Central memory CD8-positive, alpha-beta T cell (primary cell): ENCODE data around the gene EPB41L4B.
"Not testable (repeated sequence)": the region's sequence is repeated elsewhere in the genome, so short reads cannot be mapped to it uniquely, and the experiment has no call there.

ENCODE experiments used
- ATAC-seq: fragments of 150-1000 bp; cut with Tn5 transposase; replicated peaks from 2 replicates; pipeline ENCODE4 v1.10.0; 2022; ENCODE audit warnings: mild to moderate bottlenecking, moderate FRiP score, moderate number of reproducible peaks; ENCODE audit not compliant: poor library complexity, severe bottlenecking; ENCODE audit errors: extremely low read depth
- DNase-seq, 2 donors: peaks; one replicate each; pipeline ENCODE4 v3.0.0; 2021; ENCODE audit warnings: low spot score in 2 of 2
- H3K27ac Mint-ChIP-seq: one replicate; pipeline ENCODE4 v1.8.0; 2022; ENCODE audit warnings: low read depth, mild to moderate bottlenecking, moderate library complexity, mixed read lengths
- H3K27me3 Mint-ChIP-seq: one replicate; pipeline ENCODE4 v1.8.0; 2022; ENCODE audit warnings: mixed read lengths
- H3K36me3 Mint-ChIP-seq: one replicate; pipeline ENCODE4 v1.8.0; 2022; ENCODE audit warnings: mild to moderate bottlenecking, moderate library complexity, mixed read lengths; ENCODE audit not compliant: insufficient read depth
- H3K4me1 Mint-ChIP-seq: one replicate; pipeline ENCODE4 v1.8.0; 2022; ENCODE audit warnings: mixed read lengths
- H3K4me3 Mint-ChIP-seq: one replicate; pipeline ENCODE4 v1.8.0; 2022; ENCODE audit warnings: mild to moderate bottlenecking, moderate library complexity, mixed read lengths
- H3K9me3 Mint-ChIP-seq: one replicate; pipeline ENCODE4 v1.8.0; 2022; ENCODE audit warnings: mixed read lengths

The EPB41L4B gene

GRCh38 chr9:109320742-109321448 is at the start of gene EPB41L4B:
Gene EPB41L4B, minus strand, starts transcription at chr9:109321059. Its CDS starts 613 bp downstream, at chr9:109320446.
- H3K27ac Mint-ChIP-seq = no peak within 1 kb of the TSS
- peaks cover 9% of the 10 kb centered on the region for H3K4me1 Mint-ChIP-seq
- peaks cover 78% of the 10 kb centered on the region for H3K27me3 Mint-ChIP-seq
- DNase-seq (peak; percentile 56 to 64), ATAC-seq (peak; percentile 85)
- H3K9me3 Mint-ChIP-seq = no peaks in the 10 kb centered on the region
- H3K4me3 Mint-ChIP-seq = peak within 1 kb of the TSS; percentile 86
- H3K36me3 Mint-ChIP-seq = no peaks in the 10 kb centered on the region

GRCh38 chr9:109369285-109369684 is 48.4 kb upstream of the EPB41L4B start:
- ATAC-seq = no peak
- H3K4me1 Mint-ChIP-seq = no peaks in the 10 kb centered on the region
- H3K27ac Mint-ChIP-seq = no peak overlapping the region
- H3K4me3 Mint-ChIP-seq = no peak overlapping the region
- no peaks in the 10 kb centered on the region for H3K36me3 Mint-ChIP-seq
- no peak for DNase-seq
- peaks cover 31% of the 10 kb centered on the region for H3K27me3 Mint-ChIP-seq
- peaks cover 4% of the 10 kb centered on the region for H3K9me3 Mint-ChIP-seq

- H3K4me3 Mint-ChIP-seq = no peak overlapping the region
- H3K27ac Mint-ChIP-seq = no peak overlapping the region
- no peak for DNase-seq
- no peaks in the 10 kb centered on the region for H3K4me1 Mint-ChIP-seq
- ATAC-seq = no peak
- peaks cover 17% of the 10 kb centered on the region for H3K27me3 Mint-ChIP-seq
- H3K9me3 Mint-ChIP-seq = no peaks in the 10 kb centered on the region
- no peaks in the 10 kb centered on the region for H3K36me3 Mint-ChIP-seq
These were observed 39.9 kb upstream of the EPB41L4B start for GRCh38 chr9:109360771-109361170.

GRCh38 chr9:109358968-109359603 is 38.2 kb upstream of the EPB41L4B start:
- H3K36me3 Mint-ChIP-seq, ATAC-seq: not testable (repeated sequence)

GRCh38 chr9:109355564-109356297 is 34.9 kb upstream of the EPB41L4B start:
- ATAC-seq (no peak), DNase-seq (no peak)
- H3K36me3 Mint-ChIP-seq = no peaks in the 10 kb centered on the region
- no peak overlapping the region for H3K27ac Mint-ChIP-seq
- H3K9me3 Mint-ChIP-seq = no peaks in the 10 kb centered on the region
- H3K4me1 Mint-ChIP-seq = no peaks in the 10 kb centered on the region
- H3K27me3 Mint-ChIP-seq = no peaks in the 10 kb centered on the region
- no peak overlapping the region for H3K4me3 Mint-ChIP-seq

More at GRCh38 chr9:109358968-109359603, 38.2 kb upstream of the EPB41L4B start:
- not testable (repeated sequence) for H3K4me1 Mint-ChIP-seq, H3K4me3 Mint-ChIP-seq, DNase-seq, H3K27me3 Mint-ChIP-seq, H3K9me3 Mint-ChIP-seq, H3K27ac Mint-ChIP-seq

- DNase-seq = no peak
- Mint-ChIP-seq H3K4me3 (no peak overlapping the region), H3K9me3 (no peaks in the 10 kb centered on the region), H3K27me3 (no peaks in the 10 kb centered on the region), H3K27ac (no peak overlapping the region), H3K36me3 (no peaks in the 10 kb centered on the region), H3K4me1 (no peaks in the 10 kb centered on the region)
- no peak for ATAC-seq
These were observed 33.3 kb upstream of the EPB41L4B start for GRCh38 chr9:109354190-109354589.

GRCh38 chr9:109351032-109351431 is 30.2 kb upstream of the EPB41L4B start:
- no peaks in the 10 kb centered on the region for H3K36me3 Mint-ChIP-seq
- DNase-seq (no peak), ATAC-seq (no peak)

GRCh38 chr9:109349421-109349846 is 28.6 kb upstream of the EPB41L4B start:
- H3K27ac Mint-ChIP-seq = no peak overlapping the region
- ATAC-seq = no peak
- H3K4me3 Mint-ChIP-seq = no peak overlapping the region
- no peak for DNase-seq
- H3K27me3 Mint-ChIP-seq = no peaks in the 10 kb centered on the region
- no peaks in the 10 kb centered on the region for H3K36me3 Mint-ChIP-seq
- H3K9me3 Mint-ChIP-seq = no peaks in the 10 kb centered on the region
- no peaks in the 10 kb centered on the region for H3K4me1 Mint-ChIP-seq

More at GRCh38 chr9:109351032-109351431, 30.2 kb upstream of the EPB41L4B start:
- no peak overlapping the region for H3K4me3 Mint-ChIP-seq
- no peaks in the 10 kb centered on the region for H3K27me3 Mint-ChIP-seq
- H3K4me1 Mint-ChIP-seq = no peaks in the 10 kb centered on the region
- H3K9me3 Mint-ChIP-seq = no peaks in the 10 kb centered on the region
- no peak overlapping the region for H3K27ac Mint-ChIP-seq

- Mint-ChIP-seq H3K4me3 (no peak overlapping the region), H3K27me3 (no peaks in the 10 kb centered on the region), H3K9me3 (no peaks in the 10 kb centered on the region), H3K4me1 (no peaks in the 10 kb centered on the region), H3K27ac (no peak overlapping the region), H3K36me3 (no peaks in the 10 kb centered on the region)
- ATAC-seq (no peak), DNase-seq (no peak)
These were observed 26.0 kb upstream of the EPB41L4B start for GRCh38 chr9:109346904-109347303.

GRCh38 chr9:109344866-109345265 is 24.0 kb upstream of the EPB41L4B start:
- no peak overlapping the region for H3K27ac Mint-ChIP-seq
- no peak for DNase-seq
- no peaks in the 10 kb centered on the region for H3K4me1 Mint-ChIP-seq
- H3K27me3 Mint-ChIP-seq = no peaks in the 10 kb centered on the region
- H3K9me3 Mint-ChIP-seq = no peaks in the 10 kb centered on the region
- H3K4me3 Mint-ChIP-seq = no peak overlapping the region
- no peaks in the 10 kb centered on the region for H3K36me3 Mint-ChIP-seq
- no peak for ATAC-seq

- no peak overlapping the region for H3K27ac Mint-ChIP-seq
- no peak for ATAC-seq
These were observed 22.0 kb upstream of the EPB41L4B start for GRCh38 chr9:109342878-109343277.

GRCh38 chr9:109341561-109341960 is 20.7 kb upstream of the EPB41L4B start:
- no peaks in the 10 kb centered on the region for H3K27me3 Mint-ChIP-seq
- H3K4me3 Mint-ChIP-seq = no peak overlapping the region
- ATAC-seq (no peak), DNase-seq (no peak)
- H3K9me3 Mint-ChIP-seq = no peaks in the 10 kb centered on the region
- no peaks in the 10 kb centered on the region for H3K4me1 Mint-ChIP-seq
- H3K36me3 Mint-ChIP-seq = no peaks in the 10 kb centered on the region
- H3K27ac Mint-ChIP-seq = no peak overlapping the region

More at GRCh38 chr9:109342878-109343277, 22.0 kb upstream of the EPB41L4B start:
- H3K4me3 Mint-ChIP-seq = no peak overlapping the region
- no peak for DNase-seq
- H3K9me3 Mint-ChIP-seq = no peaks in the 10 kb centered on the region
- H3K36me3 Mint-ChIP-seq = no peaks in the 10 kb centered on the region
- no peaks in the 10 kb centered on the region for H3K4me1 Mint-ChIP-seq
- H3K27me3 Mint-ChIP-seq = no peaks in the 10 kb centered on the region
